Measurements from ENCODE around the gene COPS8.

DNA sequence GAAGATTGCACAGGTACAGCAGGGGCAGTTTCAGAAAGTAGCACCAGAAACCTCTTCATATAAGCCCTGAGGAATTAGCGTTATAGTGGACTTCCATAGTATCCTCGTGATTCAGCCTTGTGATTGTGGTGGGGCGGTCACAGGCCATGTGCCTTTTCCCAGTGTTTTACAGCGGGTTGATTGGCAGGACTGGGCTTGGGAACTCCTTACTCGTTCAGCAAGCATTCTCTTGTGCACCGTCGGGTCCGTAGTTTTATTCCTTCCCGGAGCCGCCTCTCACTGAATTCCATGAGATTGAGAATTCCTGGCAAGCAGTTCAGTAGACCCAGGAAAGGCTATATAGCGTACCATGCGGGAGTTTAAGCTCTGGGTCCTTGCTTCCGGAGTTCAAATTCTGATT, 5.2 kb downstream of the COPS8 start:
- TF ChIP-seq, protein P1, sequence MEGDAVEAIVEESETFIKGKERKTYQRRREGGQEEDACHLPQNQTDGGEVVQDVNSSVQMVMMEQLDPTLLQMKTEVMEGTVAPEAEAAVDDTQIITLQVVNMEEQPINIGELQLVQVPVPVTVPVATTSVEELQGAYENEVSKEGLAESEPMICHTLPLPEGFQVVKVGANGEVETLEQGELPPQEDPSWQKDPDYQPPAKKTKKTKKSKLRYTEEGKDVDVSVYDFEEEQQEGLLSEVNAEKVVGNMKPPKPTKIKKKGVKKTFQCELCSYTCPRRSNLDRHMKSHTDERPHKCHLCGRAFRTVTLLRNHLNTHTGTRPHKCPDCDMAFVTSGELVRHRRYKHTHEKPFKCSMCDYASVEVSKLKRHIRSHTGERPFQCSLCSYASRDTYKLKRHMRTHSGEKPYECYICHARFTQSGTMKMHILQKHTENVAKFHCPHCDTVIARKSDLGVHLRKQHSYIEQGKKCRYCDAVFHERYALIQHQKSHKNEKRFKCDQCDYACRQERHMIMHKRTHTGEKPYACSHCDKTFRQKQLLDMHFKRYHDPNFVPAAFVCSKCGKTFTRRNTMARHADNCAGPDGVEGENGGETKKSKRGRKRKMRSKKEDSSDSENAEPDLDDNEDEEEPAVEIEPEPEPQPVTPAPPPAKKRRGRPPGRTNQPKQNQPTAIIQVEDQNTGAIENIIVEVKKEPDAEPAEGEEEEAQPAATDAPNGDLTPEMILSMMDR (conservative IDR thresholded peaks at IDR 0.05): no peak
- no peak for TF ChIP-seq EZH2 (IDR thresholded peaks at IDR 0.05; ENCODE audit: low read depth)

Measured in PC-9 (cell line).